GM19452 (cell line): ENCODE measurements around the gene CFAP53.
"Not testable (repeated sequence)": the region's sequence is repeated elsewhere in the genome, so short reads cannot be mapped to it uniquely, and the experiment has no call there.

Source experiments
- ATAC-seq: cut with Tn5 transposase; IDR thresholded peaks from one replicate; pipeline ENCODE4 v1.9.1; 2021; ENCODE audit not compliant: unreplicated experiment

The CFAP53 gene, protein sequence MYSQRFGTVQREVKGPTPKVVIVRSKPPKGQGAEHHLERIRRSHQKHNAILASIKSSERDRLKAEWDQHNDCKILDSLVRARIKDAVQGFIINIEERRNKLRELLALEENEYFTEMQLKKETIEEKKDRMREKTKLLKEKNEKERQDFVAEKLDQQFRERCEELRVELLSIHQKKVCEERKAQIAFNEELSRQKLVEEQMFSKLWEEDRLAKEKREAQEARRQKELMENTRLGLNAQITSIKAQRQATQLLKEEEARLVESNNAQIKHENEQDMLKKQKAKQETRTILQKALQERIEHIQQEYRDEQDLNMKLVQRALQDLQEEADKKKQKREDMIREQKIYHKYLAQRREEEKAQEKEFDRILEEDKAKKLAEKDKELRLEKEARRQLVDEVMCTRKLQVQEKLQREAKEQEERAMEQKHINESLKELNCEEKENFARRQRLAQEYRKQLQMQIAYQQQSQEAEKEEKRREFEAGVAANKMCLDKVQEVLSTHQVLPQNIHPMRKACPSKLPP

GRCh38 chr18:50266248-50266704 lies at the start of gene CFAP53:
CFAP53 (minus strand) TSS chr18:50266495; CDS start chr18:50266404, 91 bp downstream.
- ATAC-seq: peak; percentile 81

DNA sequence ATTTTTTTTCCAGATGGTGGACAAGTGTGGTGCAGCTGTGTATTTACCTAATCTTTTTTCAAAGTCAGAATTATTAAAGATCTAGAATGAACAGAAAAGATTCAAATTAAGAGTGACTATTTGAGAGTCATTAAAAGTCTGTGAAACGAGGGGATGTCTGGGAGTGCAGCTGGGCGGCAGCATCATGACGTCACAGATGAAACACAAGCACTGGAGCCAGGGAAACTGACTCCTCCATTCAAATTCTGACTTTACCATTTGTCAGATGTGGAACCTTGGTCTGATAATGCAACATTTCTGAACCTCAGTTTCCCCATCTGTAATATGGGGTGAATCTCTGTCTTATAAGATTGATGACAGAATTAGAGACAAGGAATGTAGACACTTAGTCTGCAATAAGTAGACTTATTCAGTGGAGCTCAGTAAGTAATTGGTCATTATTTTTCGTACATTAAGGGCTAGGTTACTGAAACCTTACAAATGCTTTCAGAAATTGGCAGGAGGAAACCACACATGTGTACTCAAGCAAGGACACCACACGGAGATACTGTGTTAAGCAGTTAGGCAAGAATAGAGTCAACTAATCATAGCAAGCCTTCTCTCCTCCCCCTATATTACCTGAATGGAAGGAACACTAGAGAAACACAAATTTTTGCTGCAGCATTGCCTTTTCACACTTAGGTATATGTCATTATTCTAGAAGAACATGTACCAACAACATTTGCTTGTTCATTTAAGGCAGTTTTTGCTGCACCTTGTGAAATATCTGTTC lies 49.0 kb upstream of the CFAP53 start:
- peak; percentile 79 for ATAC-seq

GRCh38 chr18:50313873-50314460 lies 47.7 kb upstream of the CFAP53 start:
- no peak for ATAC-seq

- ATAC-seq: peak; percentile 14
Measured at GRCh38 chr18:50313031-50313607, 46.8 kb upstream of the CFAP53 start.

DNA sequence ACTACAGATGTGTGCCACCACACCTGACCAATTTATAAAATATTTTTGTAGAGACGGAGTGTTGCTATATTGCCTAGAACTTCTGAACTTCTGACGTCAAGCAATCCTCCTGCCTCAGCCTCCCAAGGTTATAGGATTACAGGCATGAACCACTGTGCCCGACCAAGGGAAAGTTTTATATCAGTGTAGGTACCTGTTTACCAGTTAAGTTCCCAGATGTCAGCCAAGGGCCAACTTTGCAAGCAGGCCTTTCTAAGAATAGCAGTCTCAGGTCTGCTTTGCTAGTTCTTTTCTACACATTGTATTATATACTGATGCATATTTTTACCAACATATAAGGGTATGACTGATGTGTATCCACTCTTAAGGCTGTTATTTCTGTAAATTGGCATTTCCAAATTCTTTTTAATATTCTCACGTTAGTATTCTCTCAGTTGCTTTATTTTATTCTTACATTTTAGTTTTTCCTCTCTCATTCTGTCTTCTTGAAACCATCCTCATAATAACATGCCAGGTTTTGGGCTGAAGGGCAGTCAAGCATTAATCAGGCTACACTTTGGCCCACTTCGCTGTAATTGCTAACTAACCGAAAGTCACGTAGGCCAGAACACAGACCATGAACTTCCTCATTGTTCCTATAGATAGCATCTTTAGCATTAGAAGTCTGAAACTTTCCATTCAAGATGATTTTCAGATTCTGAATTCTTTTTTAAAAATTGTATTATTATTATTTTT lies 46.2 kb upstream of the CFAP53 start:
- ATAC-seq: peak; percentile 56

GRCh38 chr18:50311650-50312049 lies 45.4 kb upstream of the CFAP53 start:
- no peak for ATAC-seq

DNA sequence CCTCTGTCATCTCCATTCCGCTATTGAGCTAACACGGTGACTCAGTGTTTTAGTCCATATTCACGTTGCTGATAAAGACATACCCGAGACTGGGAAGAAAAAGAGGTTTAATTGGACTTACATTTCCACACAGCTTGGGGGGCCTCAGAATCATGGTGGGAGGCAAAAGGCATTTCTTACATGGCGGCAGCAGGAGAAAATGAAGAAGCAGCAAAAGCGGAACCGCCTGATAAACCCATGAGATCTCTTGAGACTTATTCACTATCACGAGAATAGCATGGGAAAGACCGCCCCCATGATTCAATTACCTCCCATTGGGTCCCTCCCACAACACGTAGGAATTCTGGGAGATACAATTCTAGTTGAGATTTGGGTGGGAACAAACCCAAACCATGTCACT lies 43.8 kb upstream of the CFAP53 start:
- ATAC-seq: no peak

DNA sequence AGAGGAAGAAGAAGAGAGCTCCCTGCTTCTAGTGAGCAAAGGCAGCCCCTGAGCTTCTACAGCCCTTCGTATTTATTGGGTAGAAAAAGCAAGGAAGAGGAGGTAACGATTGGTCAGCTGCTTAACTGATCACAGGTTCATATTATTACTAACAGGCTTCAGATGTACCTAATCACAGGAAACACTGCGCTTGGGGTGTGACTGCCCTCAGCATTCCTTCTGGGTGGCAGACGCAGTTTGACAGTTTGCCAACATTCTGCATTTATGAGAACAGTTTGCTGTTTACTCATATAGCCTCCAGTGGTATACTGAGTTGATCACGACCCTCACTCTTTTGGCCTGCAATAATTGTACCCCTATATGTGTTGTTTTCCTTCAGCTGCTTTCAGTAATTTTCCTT lies 42.6 kb upstream of the CFAP53 start:
- ATAC-seq: not testable (repeated sequence)

DNA sequence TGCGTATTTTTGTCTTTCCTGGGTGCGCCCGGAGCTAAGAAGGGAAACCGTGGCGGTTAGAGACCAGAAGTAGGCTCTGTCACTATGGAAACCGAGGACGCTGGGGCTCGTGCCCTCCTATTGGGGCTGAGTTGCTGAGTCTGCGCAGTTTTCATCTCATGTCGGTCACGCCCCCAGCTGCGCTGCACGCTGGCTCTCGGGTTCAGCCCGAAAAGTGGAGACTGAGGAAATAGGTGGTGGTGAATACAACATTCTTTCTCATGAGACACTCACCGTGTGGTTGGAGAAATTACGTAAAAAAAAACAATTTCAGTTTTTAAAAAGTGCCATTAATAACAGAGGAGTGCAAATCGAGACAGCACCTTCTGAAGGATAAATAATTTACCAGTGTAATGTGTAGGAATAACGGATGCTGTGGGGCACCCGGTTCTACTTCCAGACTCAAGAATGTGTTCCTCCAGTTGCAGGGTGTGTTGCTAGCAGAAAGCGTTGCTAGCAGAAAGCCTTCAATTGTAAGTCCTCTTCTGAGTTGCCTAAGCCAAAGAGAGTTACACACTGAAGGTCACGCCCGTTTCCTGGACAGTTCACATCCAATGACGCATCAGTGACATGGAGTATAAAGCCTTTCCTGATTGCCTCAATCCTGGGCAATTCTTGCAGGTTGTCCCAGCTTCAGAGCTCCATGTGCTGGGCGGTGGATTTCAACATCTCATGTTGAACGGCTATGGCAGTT lies 41.6 kb upstream of the CFAP53 start:
- peak; percentile 88 for ATAC-seq

DNA sequence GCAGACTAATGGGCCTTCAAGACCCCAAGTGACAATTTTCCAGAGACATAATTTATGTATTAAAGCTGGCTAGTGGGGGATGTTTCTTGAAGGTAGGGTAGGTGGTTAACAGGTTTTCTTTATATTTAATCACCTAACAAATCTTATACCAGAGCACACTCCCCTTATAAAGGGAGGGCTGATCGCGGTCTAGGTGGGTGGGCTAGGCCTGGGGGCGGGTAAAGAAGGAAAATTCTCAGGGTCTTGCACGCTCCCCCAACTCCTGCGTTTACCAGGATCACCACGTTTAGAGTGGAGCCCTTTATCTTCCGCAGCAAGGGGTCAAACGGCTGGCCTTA lies 41.1 kb upstream of the CFAP53 start:
- no peak for ATAC-seq

GRCh38 chr18:50306944-50307343 lies 40.6 kb upstream of the CFAP53 start:
- ATAC-seq: no peak

DNA sequence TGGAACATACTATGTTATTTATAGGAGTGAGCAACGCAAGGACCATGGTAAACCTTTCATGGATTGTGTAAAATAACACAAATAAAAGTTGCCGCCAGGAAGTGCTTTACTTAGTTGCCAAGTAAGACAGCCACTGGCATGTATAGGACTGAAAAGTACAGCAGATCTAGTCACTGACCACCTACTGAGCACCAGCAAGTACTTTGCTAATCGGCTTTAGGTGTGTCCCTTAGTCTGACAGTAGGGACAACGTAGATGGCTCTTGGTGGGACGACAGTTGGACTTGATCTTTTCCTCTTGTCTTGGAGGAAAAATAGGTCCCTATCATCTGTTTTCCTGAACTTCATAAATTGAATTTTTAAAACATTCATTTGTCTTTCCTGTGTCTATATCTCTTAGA lies 34.8 kb upstream of the CFAP53 start:
- no peak for ATAC-seq

DNA sequence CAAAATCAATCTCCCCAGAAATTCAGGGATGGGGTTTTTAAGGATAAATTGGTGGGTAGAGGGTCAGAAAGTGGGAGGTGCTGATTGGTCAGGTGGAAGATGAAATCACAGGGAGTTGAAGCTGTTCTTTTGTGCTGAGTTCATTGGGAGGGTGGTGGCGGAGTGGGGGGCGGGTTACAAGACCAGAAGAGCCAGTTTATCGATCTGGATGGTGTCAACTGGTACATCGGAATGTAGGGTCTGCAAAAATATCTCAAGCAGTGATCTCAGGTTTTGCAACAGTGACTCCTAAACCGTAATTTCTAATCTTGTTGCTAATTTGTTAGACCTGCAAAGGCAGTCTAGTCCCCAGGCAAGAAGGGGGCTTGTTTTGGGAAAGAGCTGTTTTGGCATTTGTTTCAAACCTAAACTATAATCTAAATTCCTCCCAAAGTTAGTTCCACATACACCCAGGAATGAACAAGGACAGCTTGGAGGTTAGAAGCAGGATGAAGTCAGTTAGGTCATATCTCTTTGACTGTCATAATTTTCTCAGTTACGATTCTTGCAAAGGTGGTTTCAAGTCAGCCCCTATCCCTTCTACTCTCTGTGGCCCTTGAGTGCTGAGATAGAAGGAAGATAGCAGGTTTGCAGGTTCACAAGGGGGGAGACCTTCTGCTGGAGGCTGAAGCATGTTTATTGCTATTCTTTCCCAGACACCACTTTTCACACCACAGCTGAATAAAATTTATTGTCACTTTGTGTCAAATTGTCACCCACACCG lies 33.5 kb upstream of the CFAP53 start:
- ATAC-seq: no peak

DNA sequence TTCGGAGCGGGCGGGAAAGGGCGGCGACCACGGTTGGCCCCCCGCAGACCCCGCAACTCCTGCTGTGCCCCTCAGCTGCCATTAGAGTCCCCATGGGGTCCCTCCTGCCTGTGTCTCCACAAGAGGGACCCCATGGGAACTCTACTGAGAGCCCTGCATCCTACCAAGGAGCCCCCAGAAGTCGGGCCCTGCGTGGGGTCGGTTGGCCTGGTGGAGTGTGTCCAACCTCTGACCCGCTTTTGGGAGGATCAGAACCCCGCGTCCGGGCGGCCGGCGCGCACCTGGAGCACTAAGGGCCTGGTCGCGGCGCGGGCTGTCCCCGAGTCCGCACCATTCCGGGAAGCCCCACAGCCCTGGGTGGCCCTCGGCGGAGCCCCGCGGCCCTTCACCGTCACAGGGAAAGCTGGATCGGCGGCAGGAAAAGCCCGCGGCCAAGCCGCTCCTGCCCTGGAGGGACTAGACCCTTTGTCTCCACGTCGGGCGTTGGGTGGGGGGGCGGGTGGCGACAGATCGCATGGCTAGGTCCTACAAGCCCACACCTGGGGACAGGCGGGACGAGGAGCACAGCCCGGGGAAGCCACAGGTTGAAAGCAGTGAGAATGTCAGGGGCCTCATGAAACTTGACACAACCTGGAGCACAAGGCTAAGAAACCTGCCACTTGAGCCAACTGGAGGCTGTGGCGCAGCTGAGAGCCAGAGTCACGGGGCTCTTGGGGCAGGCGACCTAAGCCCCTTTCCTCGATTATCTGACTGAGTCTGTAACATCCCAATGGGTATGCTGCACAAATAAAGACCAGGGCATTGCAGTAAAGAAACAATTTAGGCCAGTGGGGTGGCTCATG lies 32.4 kb upstream of the CFAP53 start:
- no peak for ATAC-seq

- ATAC-seq: peak; percentile 100
Measured at GRCh38 chr18:50297621-50298442, 31.5 kb upstream of the CFAP53 start.

DNA sequence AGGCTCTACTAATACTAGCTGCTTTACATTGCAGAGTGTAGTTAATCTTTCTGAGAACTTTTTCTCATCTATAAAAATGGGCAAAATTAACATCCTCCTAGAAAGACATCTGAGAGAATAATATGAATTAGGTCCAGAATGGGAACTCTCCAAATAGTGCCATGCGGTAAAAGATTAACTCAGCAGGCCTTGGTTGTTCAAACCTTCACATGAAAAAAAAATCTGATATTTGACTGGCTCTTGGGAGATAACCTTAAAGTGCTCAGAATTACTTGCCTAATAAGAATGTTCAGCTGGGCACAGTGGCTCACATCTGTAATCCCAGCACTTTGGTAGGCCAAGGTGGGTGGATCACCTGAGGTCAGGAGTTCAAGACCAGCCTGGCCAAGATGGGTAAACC lies 26.7 kb upstream of the CFAP53 start:
- ATAC-seq: no peak

DNA sequence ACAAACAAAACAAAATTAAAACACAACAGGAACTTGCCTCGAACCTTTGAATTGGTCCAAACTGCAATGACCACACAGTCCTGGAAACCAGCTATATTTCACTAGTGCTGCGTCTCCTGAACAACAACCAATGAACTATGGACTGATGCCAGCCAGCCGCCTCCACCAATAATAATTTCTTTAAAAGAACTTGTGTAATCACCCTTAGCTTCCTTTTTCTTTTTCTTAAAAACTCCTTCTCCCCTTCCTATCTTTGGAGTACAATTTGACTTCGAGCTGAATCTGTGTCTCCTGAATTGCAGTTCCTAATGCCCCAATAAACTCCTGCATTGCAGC lies 22.8 kb upstream of the CFAP53 start:
- ATAC-seq: no peak
